Lower leg skin (tissue), 4 donors: ENCODE data around the gene EIF3J. TPM values are rescaled to one million over a fixed set of nuclear protein-coding genes. Genes with fewer than 3 reads are reported as not detected.

ENCODE experiments used
- DNase-seq, 2 donors: peaks; one replicate each; pipeline ENCODE4 v3.0.0-alpha.2; 2019; ENCODE audit warnings: low spot score in 2 of 2
- H3K4me3 ChIP-seq: fragments of 200-600 bp; sonication (generic); 2 replicates; pipeline ENCODE4 v1.5.1; 2017; ENCODE audit warnings: mild to moderate bottlenecking, low read depth; ENCODE audit not compliant: poor library complexity, severe bottlenecking
- POLR2A ChIP-seq, 2 donors: fragments of 450-650 bp; IDR thresholded peaks; one replicate each; pipeline ENCODE4 v1.6.1; 2016 to 2017; ENCODE audit warnings: antibody characterized with exemption in 2 of 2, mild to moderate bottlenecking in 1 of 2, moderate library complexity in 1 of 2
- WGBS, 2 donors: methylation state at CpG; one replicate each; pipeline ENCODE4 v1.1.5; 2018; 5-methylcytosine and 5-hydroxymethylcytosine counted together
- intact Hi-C: fragments of 100-400 bp; cut with DNase I; formaldehyde crosslinking; loops from one replicate; pipeline ENCODE4 v1.15.0; 2023; ENCODE audit warnings: low total_unique reads
- total RNA-seq, 4 donors: library from RNA; depleted of rRNA; stranded (reverse); fragments of >200 nt; gene quantifications; one replicate each; pipeline ENCODE4 v1.1.0, GENCODE V29; 2016
- TF ChIP-seq, protein P1 (sequence below), 3 donors: fragments of 450-650 bp; IDR thresholded peaks; one replicate each; pipeline ENCODE4 v1.5.1; 2016; ENCODE audit warnings: antibody characterized with exemption in 3 of 3, mild to moderate bottlenecking in 3 of 3, moderate library complexity in 2 of 3

The EIF3J gene
- 10 to 100 TPM; 35.1 to 45.2 (median 42.3) TPM for total RNA-seq

DNA sequence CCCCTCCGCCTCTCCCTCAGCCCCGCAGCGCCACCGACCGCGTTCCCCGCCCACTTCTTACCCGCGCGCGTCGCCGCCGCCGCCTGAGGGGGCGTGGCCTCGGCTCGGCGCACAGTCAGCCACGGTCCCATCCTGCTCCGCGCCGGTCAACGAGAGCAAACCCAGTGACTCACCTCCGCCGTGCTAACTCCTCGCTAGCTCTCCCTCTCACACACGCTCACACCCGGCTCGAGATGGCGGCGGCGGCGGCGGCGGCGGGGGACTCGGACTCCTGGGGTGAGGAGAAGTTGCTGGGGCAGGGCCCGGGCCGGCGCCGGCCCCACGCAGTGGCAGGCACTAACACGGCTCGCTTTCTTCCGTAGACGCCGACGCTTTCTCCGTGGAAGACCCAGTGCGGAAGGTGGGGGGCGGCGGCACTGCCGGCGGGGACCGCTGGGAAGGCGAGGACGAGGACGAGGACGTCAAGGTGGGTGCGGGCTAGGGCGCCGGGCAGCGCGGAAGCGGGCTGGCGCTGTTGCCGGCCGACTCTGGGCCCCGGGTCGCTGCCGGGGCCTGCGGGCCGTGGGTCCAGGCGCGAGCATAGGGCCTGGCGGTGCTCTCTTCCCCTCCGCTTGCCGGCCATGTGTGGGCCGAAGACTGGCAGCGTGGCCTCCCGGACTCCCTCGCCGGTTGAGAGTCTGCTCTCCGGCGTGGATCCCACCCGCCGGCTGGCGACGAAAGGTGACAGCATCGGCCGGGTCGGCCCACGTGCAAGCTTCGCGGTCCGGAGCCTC, at the start of gene EIF3J:
EIF3J (plus strand) TSS at position 186 of the 773 bp plus-strand sequence; CDS start at position 234, 48 bp downstream.
- H3K4me3 ChIP-seq, result peak within 1 kb of the TSS; percentile 95
- TF ChIP-seq, protein P1, sequence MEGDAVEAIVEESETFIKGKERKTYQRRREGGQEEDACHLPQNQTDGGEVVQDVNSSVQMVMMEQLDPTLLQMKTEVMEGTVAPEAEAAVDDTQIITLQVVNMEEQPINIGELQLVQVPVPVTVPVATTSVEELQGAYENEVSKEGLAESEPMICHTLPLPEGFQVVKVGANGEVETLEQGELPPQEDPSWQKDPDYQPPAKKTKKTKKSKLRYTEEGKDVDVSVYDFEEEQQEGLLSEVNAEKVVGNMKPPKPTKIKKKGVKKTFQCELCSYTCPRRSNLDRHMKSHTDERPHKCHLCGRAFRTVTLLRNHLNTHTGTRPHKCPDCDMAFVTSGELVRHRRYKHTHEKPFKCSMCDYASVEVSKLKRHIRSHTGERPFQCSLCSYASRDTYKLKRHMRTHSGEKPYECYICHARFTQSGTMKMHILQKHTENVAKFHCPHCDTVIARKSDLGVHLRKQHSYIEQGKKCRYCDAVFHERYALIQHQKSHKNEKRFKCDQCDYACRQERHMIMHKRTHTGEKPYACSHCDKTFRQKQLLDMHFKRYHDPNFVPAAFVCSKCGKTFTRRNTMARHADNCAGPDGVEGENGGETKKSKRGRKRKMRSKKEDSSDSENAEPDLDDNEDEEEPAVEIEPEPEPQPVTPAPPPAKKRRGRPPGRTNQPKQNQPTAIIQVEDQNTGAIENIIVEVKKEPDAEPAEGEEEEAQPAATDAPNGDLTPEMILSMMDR (IDR thresholded peaks at IDR 0.05), result no peak
- TF ChIP-seq POLR2A (IDR thresholded peaks at IDR 0.05), result peak in 1 of 2 donors; percentile 40
- intact Hi-C loops, result no loop called here
- 1 to 2% methylated on average over 55 to 59 of the region's 97 CpGs for WGBS, 2 donors
- peak; percentile 95 to 98 for DNase-seq

DNA sequence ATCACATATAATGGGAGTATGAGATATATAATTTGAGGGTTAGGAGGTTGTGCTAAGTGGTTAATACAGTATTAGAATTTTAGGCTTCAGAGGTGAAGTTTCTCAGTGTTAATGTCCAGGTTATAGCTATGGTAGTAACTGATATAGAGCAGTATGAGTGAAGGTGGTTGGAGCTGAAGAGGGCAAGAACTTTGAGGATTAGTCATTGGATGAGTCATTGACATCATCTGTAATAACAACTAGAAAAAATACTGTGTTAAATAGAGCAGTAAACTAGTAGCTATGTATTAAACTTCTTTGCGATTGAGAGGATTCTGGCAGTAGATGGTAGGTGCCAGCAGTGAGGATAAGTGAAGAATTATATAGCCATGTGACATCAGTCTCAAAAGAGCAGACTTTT, 47.5 kb upstream of the EIF3J start:
- TF ChIP-seq POLR2A (IDR thresholded peaks at IDR 0.05), result no peak
- TF ChIP-seq, protein P1 (IDR thresholded peaks at IDR 0.05), result no peak
- intact Hi-C loops, result no loop called here
- no peak overlapping the region for H3K4me3 ChIP-seq
- no peak for DNase-seq
- WGBS, 2 donors, result 67% methylated on average over 1 of the region's 1 CpG

DNA sequence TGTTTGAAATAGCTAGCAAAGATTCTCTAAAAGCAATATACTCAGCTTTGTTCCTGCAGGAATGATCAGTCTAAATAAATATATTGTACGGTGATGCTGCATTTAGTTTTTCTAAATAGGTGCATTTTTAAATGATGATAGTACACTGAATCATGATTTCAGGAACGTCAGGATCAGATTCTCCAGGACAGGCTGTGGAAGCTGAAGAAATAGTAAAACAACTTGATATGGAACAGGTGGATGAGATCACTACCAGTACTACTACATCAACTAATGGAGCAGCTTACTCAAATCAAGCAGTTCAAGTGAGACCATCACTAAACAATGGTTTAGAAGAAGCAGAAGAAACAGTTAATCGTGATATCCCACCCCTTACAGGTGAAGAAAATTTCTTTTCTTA, 46.3 kb upstream of the EIF3J start:
- WGBS, 2 donors, result 74 to 83% methylated on average over 3 of the region's 3 CpGs
- TF ChIP-seq, protein P1 (IDR thresholded peaks at IDR 0.05), result no peak
- TF ChIP-seq POLR2A (IDR thresholded peaks at IDR 0.05), result no peak
- no peak overlapping the region for H3K4me3 ChIP-seq
- intact Hi-C loops, result no loop called here
- no peak for DNase-seq

DNA sequence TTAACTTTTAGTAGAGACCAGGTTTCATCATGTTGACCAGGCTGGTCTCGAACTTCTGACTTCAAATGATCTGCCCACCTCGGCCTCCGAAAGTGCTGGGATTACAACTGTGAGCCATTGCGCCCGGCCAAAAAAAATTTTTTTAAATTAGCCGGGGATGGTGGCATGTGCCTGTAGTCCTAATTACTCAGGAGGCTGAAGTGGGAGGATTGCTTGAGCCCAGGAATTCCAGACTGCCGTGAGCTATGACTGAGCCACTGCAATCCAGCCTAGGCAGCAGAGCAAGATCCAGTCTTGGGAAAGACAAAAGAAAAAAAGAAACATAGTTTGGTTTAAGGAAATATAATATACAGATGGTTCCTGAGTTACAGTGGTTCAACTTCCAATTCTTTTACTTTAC, 44.9 kb upstream of the EIF3J start:
- TF ChIP-seq, protein P1 (IDR thresholded peaks at IDR 0.05), result no peak
- no peak for TF ChIP-seq POLR2A (IDR thresholded peaks at IDR 0.05)
- no peak overlapping the region for H3K4me3 ChIP-seq
- intact Hi-C loops, result no loop called here
- 94 to 98% methylated on average over 7 of the region's 7 CpGs for WGBS, 2 donors
- DNase-seq, result no peak

DNA sequence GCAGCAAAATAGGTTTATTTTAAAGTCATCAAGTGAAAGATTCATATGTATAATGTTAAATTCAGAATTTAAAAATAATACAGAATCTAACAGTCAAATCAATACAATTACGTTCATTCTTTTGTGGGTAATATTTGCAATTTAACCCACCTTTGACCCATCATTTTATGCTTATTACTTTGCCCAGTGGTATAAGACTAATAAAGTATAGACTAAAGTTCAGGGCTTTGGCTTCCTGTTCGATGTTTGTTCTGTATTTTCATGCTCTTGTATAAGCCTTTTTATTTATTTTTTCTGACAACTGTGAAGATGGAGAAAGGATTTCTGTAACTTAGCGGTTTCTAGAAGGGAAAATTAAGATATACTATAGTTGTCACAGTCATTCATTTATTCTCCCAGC, 44.3 kb upstream of the EIF3J start:
- WGBS, 2 donors, result 86 to 89% methylated on average over 3 of the region's 3 CpGs
- no peak for DNase-seq
- intact Hi-C loops, result no loop called here
- no peak overlapping the region for H3K4me3 ChIP-seq
- TF ChIP-seq, protein P1 (IDR thresholded peaks at IDR 0.05), result no peak
- no peak for TF ChIP-seq POLR2A (IDR thresholded peaks at IDR 0.05)
